MV-4-11 (cell line): Measurements from ENCODE around the gene TTLL11.
"Not testable (repeated sequence)": the region's sequence is repeated elsewhere in the genome, so short reads cannot be mapped to it uniquely, and the experiment has no call there.

Source experiments
- DNase-seq: peaks from one replicate; lab custom pipeline; 2025; lab: John Stamatoyannopoulos, UW

Gene TTLL11

GRCh38 chr9:121813519-121814210, 279.4 kb downstream of the TTLL11 start:
- no peak for DNase-seq

GRCh38 chr9:121812159-121812735, 280.9 kb downstream of the TTLL11 start:
- DNase-seq, result no peak

GRCh38 chr9:121811751-121812150, 281.4 kb downstream of the TTLL11 start:
- DNase-seq, result no peak

GRCh38 chr9:121811140-121811539, 282.0 kb downstream of the TTLL11 start:
- no peak for DNase-seq

- no peak for DNase-seq
These were observed 282.6 kb downstream of the TTLL11 start for GRCh38 chr9:121810489-121810888.

- DNase-seq, result no peak
These were observed 283.6 kb downstream of the TTLL11 start for GRCh38 chr9:121809356-121810050.

- DNase-seq, result no peak
These were observed 284.3 kb downstream of the TTLL11 start for GRCh38 chr9:121808781-121809180.

- no peak for DNase-seq
These were observed 285.3 kb downstream of the TTLL11 start for GRCh38 chr9:121807823-121808278.

GRCh38 chr9:121807069-121807822, 285.9 kb downstream of the TTLL11 start:
- DNase-seq, result no peak

- no peak for DNase-seq
These were observed 290.4 kb downstream of the TTLL11 start for GRCh38 chr9:121802753-121803152.

- no peak for DNase-seq
These were observed 291.5 kb downstream of the TTLL11 start for GRCh38 chr9:121801579-121801978.

- no peak for DNase-seq
These were observed 292.7 kb downstream of the TTLL11 start for GRCh38 chr9:121800376-121800775.

- no peak for DNase-seq
These were observed 294.2 kb downstream of the TTLL11 start for GRCh38 chr9:121798941-121799340.

- DNase-seq, result no peak
These were observed 296.0 kb downstream of the TTLL11 start for GRCh38 chr9:121797081-121797480.

GRCh38 chr9:121794334-121794733, 298.8 kb downstream of the TTLL11 start:
- not testable (repeated sequence) for DNase-seq

- DNase-seq, result not testable (repeated sequence)
These were observed 300.6 kb downstream of the TTLL11 start for GRCh38 chr9:121792476-121792875.

- DNase-seq, result no peak
These were observed 302.3 kb downstream of the TTLL11 start for GRCh38 chr9:121790841-121791240.

- no peak for DNase-seq
These were observed 304.3 kb downstream of the TTLL11 start for GRCh38 chr9:121788686-121789366.

- no peak for DNase-seq
These were observed 306.1 kb downstream of the TTLL11 start for GRCh38 chr9:121786998-121787422.

GRCh38 chr9:121786543-121786948, 306.6 kb downstream of the TTLL11 start:
- no peak for DNase-seq

GRCh38 chr9:121785673-121786542, 307.2 kb downstream of the TTLL11 start:
- no peak for DNase-seq
